SK-N-SH treated with all-trans-retinoic acid at 6 μM for 48 hours (cell line): Measurements from ENCODE around the gene PIAS1.

Experiments used
- ATAC-seq: fragments of 200-7000 bp; cut with Tn5 transposase; 3 replicates; pipeline ENCODE4 v1.9.1; 2020; ENCODE audit warnings: mild to moderate bottlenecking, moderate library complexity
- CREB5 ChIP-seq: fragments of 250-450 bp; sonication (Bioruptor Pico); IDR thresholded peaks from 2 replicates; pipeline ENCODE4 v1.5.1; 2020; ENCODE audit warnings: low read depth, mild to moderate bottlenecking, moderate library complexity
- CSDC2 ChIP-seq: fragments of 250-450 bp; sonication (Bioruptor Pico); IDR thresholded peaks from 2 replicates; pipeline ENCODE4 v1.5.0; 2020; ENCODE audit warnings: mild to moderate bottlenecking, moderate library complexity
- GLIS3 ChIP-seq: fragments of 250-450 bp; sonication (Bioruptor Pico); IDR thresholded peaks from 2 replicates; pipeline ENCODE4 v1.5.0; 2020; ENCODE audit warnings: mild to moderate bottlenecking, moderate library complexity
- OSR1 ChIP-seq: fragments of 250-450 bp; sonication (Bioruptor Pico); IDR thresholded peaks from 2 replicates; pipeline ENCODE4 v1.8.0; 2022; ENCODE audit warnings: moderate library complexity, mild to moderate bottlenecking, inconsistent platforms
- POU6F1 ChIP-seq: fragments of 250-450 bp; sonication (Bioruptor Pico); IDR thresholded peaks from 2 replicates; pipeline ENCODE4 v1.8.0; 2021; ENCODE audit warnings: low read depth, mild to moderate bottlenecking, moderate library complexity, borderline replicate concordance
- PPARA ChIP-seq: fragments of 250-450 bp; sonication (Bioruptor Pico); IDR thresholded peaks from 2 replicates; pipeline ENCODE4 v1.5.0; 2020; ENCODE audit warnings: mild to moderate bottlenecking, borderline replicate concordance
- SNAI2 ChIP-seq: fragments of 250-450 bp; sonication (Bioruptor Pico); IDR thresholded peaks from 2 replicates; pipeline ENCODE4 v1.5.0; 2020; ENCODE audit warnings: mild to moderate bottlenecking, moderate library complexity
- TCF4 ChIP-seq: fragments of 250-450 bp; sonication (Bioruptor Pico); IDR thresholded peaks from 2 replicates; pipeline ENCODE4 v1.8.0; 2021; ENCODE audit warnings: mild to moderate bottlenecking, moderate library complexity, borderline replicate concordance
- TOX ChIP-seq: fragments of 250-450 bp; sonication (Bioruptor Pico); IDR thresholded peaks from 2 replicates; pipeline ENCODE4 v1.8.0; 2021; ENCODE audit warnings: mild to moderate bottlenecking, moderate library complexity, borderline replicate concordance
- ZC3H10 ChIP-seq: fragments of 250-450 bp; sonication (Bioruptor Pico); IDR thresholded peaks from 2 replicates; pipeline ENCODE4 v1.5.1; 2021; ENCODE audit warnings: mild to moderate bottlenecking, moderate library complexity
- ZFP3 ChIP-seq: fragments of 250-450 bp; sonication (Bioruptor Pico); IDR thresholded peaks from 2 replicates; pipeline ENCODE4 v1.5.0; 2020; ENCODE audit warnings: mild to moderate bottlenecking, moderate library complexity
- ZFP30 ChIP-seq: fragments of 450-650 bp; formaldehyde crosslinking; IDR thresholded peaks from 2 replicates; pipeline ENCODE4 v1.5.0; 2022; ENCODE audit warnings: mild to moderate bottlenecking, moderate library complexity
- ZNF565 ChIP-seq: fragments of 450-650 bp; formaldehyde crosslinking; conservative IDR thresholded peaks from 2 replicates; pipeline ENCODE4 v1.5.0; 2020; ENCODE audit warnings: low read depth, mild to moderate bottlenecking, moderate library complexity
- ZNF70 ChIP-seq: fragments of 450-650 bp; formaldehyde crosslinking; IDR thresholded peaks from 2 replicates; pipeline ENCODE4 v1.5.0; 2020; ENCODE audit warnings: mild to moderate bottlenecking, moderate library complexity
- ZNF8 ChIP-seq: fragments of 450-650 bp; formaldehyde crosslinking; IDR thresholded peaks from 2 replicates; pipeline ENCODE4 v1.5.0; 2020; ENCODE audit warnings: mild to moderate bottlenecking, moderate library complexity
- TF ChIP-seq, protein P1 (sequence below): fragments of 250-450 bp; sonication (Bioruptor Pico); IDR thresholded peaks from 2 replicates; pipeline ENCODE4 v1.5.0; 2020; ENCODE audit warnings: mild to moderate bottlenecking, moderate library complexity

PIAS1 gene

GRCh38 chr15:68218331-68218730, 164.2 kb downstream of the PIAS1 start (continued):
- TF ChIP-seq, protein P1, sequence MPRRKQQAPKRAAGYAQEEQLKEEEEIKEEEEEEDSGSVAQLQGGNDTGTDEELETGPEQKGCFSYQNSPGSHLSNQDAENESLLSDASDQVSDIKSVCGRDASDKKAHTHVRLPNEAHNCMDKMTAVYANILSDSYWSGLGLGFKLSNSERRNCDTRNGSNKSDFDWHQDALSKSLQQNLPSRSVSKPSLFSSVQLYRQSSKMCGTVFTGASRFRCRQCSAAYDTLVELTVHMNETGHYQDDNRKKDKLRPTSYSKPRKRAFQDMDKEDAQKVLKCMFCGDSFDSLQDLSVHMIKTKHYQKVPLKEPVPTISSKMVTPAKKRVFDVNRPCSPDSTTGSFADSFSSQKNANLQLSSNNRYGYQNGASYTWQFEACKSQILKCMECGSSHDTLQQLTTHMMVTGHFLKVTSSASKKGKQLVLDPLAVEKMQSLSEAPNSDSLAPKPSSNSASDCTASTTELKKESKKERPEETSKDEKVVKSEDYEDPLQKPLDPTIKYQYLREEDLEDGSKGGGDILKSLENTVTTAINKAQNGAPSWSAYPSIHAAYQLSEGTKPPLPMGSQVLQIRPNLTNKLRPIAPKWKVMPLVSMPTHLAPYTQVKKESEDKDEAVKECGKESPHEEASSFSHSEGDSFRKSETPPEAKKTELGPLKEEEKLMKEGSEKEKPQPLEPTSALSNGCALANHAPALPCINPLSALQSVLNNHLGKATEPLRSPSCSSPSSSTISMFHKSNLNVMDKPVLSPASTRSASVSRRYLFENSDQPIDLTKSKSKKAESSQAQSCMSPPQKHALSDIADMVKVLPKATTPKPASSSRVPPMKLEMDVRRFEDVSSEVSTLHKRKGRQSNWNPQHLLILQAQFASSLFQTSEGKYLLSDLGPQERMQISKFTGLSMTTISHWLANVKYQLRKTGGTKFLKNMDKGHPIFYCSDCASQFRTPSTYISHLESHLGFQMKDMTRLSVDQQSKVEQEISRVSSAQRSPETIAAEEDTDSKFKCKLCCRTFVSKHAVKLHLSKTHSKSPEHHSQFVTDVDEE (CRISPR knock-in tag) = no peak
- TF ChIP-seq ZNF70 (CRISPR knock-in tag) (no peak), ZFP30 (CRISPR knock-in tag) (no peak), ZC3H10 (no peak), CREB5 (CRISPR knock-in tag) (no peak)

- ATAC-seq = no peak
- TF ChIP-seq PPARA (CRISPR knock-in tag) = no peak
- TF ChIP-seq GLIS3 (CRISPR knock-in tag) = no peak
- TF ChIP-seq, protein P1 (CRISPR knock-in tag) = no peak
- TF ChIP-seq SNAI2 = no peak
These were observed 165.0 kb downstream of the PIAS1 start for GRCh38 chr15:68218847-68219798.

DNA sequence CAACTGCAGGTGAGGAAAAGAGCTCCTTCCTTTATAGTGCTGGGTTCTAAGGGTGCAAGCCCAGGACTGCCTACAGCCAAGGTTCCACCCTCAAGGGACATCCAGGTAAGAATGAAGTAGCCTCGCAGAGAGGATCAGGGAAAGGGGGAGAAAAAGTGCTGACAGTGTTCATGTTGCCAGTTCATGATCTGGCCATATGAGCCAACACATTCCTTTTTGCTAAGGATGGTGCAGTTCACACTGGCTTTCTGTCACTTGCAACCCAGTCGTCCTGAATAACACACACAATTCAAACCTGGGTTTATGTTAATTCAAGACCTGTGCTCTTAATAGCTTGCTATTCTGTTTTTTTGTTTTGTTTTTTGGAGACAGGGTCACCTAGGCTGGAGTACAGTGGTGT, 166.4 kb downstream of the PIAS1 start:
- no peak for ATAC-seq
- TF ChIP-seq CREB5 (CRISPR knock-in tag) = no peak
- TF ChIP-seq ZC3H10 = no peak
- no peak for TF ChIP-seq CSDC2 (CRISPR knock-in tag)
- no peak for TF ChIP-seq OSR1 (CRISPR knock-in tag)
- TF ChIP-seq, protein P1 (CRISPR knock-in tag) = no peak
- TF ChIP-seq TCF4 (CRISPR knock-in tag) = no peak
- TF ChIP-seq ZFP3 (CRISPR knock-in tag) = no peak
- no peak for TF ChIP-seq GLIS3 (CRISPR knock-in tag)
- TF ChIP-seq POU6F1 (CRISPR knock-in tag) = no peak
- no peak for TF ChIP-seq TOX
- no peak for TF ChIP-seq ZNF8 (CRISPR knock-in tag)
- no peak for TF ChIP-seq ZNF565
